HG03460 (cell line): ENCODE results near the gene TBK1.
"Not testable (repeated sequence)": the region's sequence is repeated elsewhere in the genome, so short reads cannot be mapped to it uniquely, and the experiment has no call there.

Experiments used
- ATAC-seq: cut with Tn5 transposase; IDR thresholded peaks from one replicate; pipeline ENCODE4 v1.9.1; 2021; ENCODE audit not compliant: unreplicated experiment

TBK1 gene

DNA sequence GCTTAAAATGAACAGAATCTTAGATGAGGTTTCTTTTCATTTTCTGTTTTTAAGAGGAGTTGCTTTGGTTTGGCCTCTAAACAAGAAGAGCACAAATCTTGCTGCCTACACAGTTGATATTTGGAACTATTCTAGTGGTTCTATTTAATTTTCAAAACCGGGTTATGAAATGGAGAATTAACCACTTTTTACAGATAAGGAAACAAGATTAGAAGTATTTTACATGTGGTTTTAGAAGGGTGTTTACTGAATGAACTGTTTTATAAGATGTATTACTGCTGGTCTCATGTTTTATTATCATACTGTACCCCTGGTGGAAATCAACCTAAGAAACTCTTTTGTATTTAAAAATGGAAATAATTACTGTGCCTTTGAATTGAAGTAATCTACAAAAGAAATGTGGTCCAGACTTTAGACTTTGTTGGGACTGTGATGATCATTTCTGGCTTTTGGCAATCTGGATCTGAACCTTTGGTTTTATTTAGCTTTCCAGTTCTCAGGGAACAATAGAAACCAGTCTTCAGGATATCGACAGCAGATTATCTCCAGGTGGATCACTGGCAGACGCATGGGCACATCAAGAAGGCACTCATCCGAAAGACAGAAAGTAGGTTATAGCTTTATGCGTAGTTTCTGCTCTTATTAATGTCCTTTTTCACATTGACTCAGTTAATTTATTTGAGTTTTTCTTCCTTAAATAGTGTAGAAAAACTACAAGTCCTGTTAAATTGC is 43.2 kb downstream of the TBK1 start:
- ATAC-seq: no peak

DNA sequence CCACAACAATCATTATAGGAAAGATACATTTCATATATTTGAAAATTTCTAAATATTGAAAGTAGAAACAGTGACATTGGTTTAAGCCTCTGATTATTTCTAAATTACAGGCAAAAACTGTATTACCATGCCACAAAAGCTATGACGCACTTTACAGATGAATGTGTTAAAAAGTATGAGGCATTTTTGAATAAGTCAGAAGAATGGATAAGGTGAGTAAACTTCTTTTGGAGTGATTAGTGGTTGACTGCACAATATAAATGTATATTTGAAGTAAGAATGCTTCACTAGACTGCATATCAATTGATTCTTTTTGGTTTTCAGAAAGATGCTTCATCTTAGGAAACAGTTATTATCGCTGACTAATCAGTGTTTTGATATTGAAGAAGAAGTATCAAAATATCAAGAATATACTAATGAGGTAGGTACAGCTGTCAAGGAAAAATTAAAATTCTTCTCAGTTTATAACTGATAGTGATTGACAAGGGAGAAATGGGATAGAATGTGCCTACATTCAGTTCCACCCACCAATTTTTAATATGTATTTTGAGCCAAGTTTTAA is 45.0 kb downstream of the TBK1 start:
- ATAC-seq: no peak

DNA sequence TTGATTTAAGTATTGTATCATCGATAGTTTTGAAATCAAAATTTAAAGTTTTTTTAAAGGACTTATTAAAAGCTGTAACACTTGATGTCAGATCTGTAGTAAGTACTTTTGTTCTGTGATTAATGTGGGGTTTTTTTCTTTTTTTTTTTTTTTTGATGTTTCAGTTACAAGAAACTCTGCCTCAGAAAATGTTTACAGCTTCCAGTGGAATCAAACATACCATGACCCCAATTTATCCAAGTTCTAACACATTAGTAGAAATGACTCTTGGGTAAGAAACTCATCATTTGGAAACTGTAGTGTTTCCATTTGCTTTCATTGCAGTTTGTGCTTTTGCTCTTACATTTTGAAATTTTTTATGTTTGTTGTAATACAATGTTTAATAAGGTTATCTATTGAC is 45.6 kb downstream of the TBK1 start:
- ATAC-seq: no peak

DNA sequence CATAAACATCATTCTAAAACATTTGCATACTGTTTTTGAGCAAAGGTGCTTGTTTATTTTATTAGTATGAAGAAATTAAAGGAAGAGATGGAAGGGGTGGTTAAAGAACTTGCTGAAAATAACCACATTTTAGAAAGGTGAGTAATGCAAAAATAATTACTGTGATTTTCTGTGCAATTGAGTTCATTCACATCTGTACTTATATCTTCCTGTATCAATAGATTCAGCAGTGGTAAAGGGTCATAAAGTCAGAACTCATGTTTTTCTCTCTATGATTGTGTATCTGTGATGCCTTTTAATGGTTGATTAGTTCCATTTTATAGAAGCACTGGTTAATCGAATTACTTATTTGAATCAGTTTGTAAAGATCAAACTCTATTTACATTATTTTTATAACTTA is 46.0 kb downstream of the TBK1 start:
- no peak for ATAC-seq

DNA sequence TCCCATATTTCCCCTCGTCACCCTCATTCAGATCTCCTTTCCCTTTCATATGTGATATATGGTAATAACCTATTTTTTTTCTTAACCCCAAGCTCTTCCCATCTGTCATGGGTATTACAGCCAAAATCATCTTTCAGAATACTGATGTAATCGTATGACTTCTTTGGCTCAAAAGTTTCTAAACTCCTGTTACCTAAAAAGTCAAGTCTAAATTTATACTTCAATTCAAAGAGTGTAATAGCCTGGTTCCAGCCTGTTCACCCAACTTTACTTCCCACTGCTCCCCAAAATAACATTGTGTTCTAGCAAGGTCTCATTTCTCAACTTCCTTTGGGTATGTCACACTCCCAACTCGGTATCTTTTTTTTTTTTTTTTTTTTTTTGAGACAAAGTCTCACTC is 48.5 kb downstream of the TBK1 start:
- ATAC-seq: no peak

DNA sequence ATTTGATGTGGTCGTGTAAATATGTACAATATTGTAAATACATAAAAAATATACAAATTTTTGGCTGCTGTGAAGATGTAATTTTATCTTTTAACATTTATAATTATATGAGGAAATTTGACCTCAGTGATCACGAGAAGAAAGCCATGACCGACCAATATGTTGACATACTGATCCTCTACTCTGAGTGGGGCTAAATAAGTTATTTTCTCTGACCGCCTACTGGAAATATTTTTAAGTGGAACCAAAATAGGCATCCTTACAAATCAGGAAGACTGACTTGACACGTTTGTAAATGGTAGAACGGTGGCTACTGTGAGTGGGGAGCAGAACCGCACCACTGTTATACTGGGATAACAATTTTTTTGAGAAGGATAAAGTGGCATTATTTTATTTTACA is 49.6 kb downstream of the TBK1 start:
- ATAC-seq: no peak

DNA sequence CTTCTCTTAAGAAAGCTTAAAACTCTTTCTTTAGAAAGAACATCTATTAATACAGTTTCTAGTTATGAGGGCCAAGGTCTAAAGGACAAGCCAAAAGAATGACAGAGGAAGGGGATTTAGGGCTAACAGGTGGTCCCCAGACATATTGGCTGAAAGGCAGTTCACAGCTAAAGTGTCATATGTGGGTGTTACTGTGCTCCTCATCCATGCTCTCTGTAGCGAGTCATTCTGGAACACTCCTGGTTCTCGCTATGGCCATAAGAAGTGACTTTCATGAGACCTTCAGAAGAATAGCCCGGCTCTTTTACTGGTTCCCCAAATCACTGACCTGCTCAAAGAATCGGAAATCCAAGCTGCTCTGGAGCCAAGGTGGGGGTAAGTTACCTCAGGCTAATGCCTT is 55.0 kb downstream of the TBK1 start:
- no peak for ATAC-seq

DNA sequence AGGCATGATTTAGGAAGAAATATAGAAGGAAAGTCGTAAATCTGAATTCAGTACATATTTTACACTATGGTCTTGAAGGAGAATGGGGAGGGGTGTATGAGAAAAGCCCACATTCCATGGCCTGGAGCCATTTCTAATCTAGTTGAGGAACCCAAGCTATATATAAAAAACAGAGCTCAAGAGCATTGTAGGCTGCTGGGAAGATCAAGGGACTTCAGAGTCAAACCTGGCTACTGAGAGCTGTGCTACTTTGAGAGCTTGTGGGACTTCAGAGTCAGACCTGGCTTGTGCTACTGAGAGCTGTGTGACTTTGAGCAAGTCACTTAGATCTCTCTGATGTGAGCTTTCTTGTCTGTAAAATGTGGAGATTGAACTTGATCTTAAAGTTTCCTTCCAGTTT is 58.7 kb downstream of the TBK1 start:
- no peak for ATAC-seq

DNA sequence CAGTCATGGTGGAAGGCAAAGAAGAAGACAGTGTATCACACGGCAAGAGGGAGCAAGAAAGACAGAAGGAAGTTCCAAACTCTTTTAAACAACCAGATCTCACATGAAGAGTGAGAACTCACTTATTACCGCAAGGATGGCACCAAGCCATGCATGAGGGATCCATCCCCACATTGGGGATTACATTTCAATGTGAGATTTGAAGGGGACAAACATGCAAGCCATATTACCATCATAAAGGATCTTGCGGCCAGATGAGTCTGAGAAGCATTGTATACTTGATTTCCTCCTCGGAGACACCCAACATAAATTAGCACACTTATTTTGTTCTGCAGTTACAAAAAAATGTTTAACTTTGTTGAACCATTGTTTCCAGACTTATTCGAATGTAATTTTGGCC is 66.5 kb downstream of the TBK1 start:
- ATAC-seq: no peak

DNA sequence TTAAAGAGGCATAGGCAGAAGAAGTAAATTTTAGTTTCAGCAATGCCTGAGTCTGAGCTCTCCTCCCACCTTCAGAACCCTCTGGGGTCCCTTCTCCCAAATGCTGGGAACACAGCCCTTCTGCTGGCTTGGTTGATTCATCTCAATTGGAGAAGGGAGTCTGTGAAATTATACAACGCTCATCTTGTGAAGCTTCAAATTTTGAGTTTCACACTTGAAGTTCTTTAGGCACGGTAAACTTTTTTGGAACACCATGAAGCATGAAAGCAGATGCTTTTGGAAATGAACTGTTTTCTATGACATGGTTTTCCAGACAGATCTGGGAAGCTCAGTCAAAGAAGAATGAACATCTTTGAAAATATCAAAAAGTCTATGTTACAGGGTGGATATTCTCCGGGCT is 69.9 kb downstream of the TBK1 start:
- no peak for ATAC-seq

DNA sequence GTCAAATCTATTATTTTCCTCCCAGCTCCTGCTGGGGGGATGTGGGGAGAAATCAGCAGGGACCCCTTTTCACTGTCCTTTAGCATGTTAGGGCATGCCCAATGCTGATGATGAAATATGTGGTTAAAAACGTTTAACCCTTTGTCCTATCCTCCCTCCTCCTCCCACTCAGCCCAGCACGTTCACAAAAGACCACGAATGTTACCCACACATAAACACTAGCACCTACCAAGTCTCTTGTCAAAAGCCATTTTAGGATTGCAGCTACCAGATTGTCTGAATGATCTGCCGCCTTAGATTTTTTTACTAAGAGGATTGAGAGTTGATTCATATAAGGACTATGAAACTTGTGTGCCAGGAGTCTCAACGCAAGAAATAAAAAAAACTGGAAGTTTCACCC is 70.4 kb downstream of the TBK1 start:
- no peak for ATAC-seq

DNA sequence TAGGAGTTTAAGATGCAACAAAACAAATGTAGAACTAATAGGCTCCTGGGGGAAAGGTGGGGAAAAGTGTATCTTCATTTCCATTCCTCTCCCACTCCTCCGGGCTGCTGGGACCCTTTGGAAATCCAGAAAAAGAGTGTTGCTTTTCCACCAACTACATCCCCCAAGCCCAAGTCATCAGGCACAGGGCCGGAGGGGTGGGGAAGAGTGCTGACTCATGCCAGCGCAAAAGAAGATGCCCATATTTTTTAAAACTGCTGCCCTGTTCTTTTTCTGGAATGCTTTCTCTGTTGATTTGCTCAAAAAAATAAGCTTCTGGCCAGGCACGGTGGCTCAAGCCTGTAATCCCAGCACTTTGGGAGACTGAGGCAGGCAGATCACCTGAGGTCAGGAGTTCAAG is 70.9 kb downstream of the TBK1 start:
- ATAC-seq: no peak

DNA sequence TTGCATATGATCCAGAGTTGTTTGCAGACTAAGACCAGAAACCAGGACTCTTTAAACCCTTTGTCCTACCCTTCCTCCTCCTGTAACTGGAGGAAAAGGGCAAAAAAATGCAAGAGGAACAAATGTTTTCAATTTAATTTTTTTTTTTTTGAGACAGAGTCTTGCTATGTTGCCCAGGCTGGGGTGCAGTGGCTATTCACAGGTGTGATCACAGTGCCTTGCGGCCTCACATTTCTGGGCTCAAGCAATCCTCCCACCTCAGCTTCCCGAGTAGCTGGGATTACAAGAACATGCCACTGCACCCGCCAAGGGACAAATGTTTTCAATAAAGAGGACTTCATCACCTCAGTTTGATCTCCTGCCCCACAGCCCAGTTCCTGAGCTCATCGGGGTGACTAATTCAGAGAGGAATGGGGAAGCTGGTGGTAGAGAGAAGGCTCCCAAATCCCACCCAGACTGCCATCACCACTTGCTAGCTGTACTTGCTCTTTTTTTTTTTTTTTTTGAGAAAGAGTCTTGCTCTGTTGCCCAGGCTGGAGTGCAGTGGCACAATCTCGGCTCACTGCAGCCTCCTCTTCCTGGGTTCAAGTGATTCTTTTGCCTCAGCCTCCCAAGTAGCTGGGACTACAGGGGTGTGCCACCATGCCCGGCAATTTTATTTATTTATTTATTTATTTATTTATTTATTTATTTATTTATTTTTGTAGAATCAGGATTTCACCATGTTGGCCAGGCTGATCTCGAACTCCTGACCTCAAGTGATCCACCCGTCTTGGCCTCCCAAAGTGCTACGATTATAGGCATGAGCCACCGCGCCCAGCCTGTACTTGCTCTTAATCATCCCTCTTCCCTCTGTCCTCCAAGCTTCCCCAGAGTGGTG is 71.9 kb downstream of the TBK1 start:
- not testable (repeated sequence) for ATAC-seq

DNA sequence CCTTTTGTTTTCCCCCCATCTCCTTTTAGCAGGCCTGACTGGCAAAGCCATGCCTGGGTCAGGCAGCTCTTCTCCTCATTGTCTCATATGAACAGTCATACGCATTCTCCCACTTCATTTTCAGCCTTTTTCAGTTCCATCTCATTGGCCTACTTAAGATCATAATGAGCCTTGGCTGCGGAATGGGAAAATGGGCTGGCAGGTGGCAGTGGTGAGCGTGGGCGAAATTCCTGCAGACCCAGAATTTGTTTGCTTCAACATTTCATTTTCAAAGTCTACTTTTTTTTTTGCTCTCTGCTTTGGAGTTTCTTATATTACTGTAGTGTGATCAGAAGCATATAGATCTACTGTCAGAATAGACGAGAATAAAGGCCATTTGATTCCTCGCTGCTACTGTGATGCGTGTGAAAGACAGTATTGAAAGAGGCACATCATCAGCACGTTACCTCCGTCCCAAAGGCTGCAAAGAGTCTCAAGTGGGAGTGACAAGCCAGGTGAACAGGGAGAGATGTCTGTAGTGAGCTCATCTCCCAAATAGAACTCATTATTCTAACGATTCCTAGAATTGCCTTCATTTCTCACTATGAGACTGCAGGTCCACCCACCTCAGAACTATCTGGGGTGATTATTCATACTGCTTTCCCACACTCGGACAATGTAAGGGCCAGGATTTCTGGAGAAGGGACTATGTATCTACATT is 73.7 kb downstream of the TBK1 start:
- no peak for ATAC-seq

DNA sequence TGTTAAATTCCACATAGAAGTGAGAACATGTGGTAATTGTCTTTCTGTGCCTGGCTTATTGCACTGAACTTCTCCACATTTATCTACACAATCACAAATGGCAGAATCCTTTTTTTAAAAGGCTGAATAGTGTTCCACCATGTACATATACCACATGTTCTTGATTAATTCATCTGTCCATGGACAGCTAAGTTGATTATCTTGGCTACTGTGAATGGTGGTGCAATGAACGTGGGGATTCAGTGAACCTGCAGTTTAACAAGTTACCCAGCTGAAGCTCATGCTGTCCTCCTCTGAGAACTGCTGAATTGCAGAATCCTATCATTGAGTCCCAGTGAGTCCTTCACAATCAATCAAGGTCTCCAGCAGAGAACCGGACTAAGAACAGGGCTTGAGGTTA is 74.9 kb downstream of the TBK1 start:
- ATAC-seq: no peak

DNA sequence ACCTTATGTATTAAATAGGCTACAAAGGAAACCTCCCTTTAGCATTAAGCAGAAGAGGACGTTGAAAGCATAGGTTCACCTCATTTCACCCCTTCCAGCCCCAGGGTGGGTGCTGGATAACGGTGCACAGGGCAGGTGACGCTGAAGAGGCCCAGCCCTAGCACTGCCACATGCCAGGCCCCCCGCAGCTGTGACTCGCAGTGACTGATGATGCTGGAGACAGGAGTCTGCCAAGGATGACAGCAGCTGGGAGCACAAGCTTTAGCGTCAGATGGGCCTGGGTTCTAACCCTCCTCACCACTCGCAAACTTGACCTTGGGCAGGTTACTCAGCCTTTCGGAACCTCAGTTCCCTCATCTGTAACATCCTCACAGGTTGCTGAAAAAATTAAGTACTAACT is 76.7 kb downstream of the TBK1 start:
- ATAC-seq: no peak

DNA sequence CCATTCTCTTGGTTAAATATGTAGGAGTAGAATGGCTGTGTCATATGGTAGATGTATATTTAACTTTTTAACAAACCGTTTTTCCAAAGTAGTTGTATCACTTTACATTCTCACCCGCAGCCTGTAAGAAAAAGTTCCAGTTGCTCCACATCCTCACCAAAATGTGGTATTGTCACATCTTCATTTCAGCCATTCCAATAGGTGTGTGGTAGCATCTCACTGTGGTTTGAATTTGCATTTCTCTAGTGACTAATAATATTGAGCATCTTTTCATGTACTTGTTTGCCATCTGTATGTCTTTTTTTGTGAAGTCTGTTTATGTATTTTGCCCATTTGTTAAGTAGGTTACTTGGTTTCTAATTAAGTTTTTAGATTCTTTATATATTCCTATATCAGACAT is 78.6 kb downstream of the TBK1 start:
- no peak for ATAC-seq

DNA sequence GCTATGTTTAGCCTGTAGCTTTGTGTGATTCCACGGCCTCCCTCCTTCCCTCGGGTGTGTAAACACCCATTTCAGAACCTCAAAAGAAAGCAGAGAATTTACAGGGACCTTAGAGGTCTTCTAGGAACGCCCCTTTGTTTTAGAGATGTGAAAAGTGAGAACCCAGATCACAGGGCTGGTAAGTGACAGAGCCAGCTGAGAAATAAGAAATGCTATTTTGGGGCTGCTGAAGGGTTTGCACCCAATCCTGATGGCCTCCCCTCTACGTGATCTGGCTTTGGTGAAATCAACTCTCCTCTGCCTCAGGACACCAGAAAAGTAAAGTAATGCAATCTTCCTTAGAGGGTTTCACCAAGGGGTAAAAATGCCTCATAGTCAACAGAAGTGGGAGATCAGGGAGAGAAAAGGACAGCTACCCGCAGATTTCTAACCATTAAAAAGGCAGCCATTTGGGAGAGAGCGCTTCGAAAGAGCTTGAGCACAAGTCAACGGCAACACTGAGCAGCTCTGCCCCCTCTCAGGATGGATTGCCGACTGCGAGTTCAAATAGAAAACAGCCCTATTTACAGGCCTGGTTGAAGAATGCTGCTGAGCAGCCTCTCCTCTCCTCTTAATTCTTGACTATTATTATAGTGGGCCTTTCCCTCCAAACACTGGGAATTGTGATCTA is 79.9 kb downstream of the TBK1 start:
- ATAC-seq: no peak

DNA sequence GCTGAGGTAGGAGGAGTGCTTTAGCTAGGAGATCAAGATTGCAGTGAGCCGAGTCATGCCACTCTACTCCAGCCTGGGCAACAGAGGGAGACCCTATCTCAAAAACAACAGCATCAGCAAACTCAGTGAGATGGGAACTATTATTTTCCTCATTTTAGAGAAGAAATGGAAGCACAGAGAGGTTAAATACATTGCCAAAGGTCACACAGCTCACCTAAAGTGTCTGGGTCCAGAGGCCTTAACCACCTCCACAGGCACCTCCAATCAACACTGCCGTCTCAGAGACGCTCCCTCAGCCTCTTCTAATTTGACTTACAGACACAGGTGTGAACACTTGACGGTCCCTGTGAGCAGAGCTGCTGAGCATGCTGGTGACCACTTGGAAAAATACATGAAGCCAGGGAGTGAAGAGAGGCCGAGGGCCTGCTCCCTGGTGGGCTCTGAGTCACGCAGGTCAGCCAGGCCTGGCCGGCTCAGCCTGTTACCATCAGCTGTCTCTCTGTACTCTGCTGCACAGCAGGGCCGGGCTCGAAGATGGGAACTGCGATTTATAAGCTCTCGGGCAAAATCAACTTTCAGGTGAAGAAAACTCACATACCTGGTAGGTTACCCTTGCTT is 80.9 kb downstream of the TBK1 start:
- no peak for ATAC-seq

DNA sequence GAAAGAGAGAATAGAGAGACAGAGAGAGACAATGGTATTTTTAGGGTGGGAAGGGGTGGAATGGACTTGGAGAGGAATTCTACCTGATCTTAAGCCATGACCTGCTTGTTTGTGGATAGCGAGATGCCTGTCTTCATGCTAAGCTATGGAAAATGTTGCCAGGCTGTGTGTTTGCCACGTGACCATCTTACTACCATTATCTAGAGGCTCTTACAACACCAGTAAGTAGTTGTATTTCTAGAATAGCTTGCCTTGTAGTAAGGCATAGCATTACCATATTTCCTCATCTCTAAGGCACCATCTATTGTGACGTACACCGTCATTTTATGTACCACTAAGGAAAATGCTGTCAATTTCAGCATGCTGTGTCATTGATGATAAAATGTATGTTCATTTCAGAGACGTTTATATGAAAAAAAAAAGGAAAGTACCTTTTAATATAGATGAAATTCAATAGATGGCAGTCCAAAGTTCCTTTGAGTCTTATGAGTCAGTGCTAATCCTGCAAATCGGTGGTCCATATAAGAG is 82.8 kb downstream of the TBK1 start:
- no peak for ATAC-seq
